ENCODE results near the gene USP17L27.
"Not testable (repeated sequence)": the region's sequence is repeated elsewhere in the genome, so short reads cannot be mapped to it uniquely, and the experiment has no call there.

DNA sequence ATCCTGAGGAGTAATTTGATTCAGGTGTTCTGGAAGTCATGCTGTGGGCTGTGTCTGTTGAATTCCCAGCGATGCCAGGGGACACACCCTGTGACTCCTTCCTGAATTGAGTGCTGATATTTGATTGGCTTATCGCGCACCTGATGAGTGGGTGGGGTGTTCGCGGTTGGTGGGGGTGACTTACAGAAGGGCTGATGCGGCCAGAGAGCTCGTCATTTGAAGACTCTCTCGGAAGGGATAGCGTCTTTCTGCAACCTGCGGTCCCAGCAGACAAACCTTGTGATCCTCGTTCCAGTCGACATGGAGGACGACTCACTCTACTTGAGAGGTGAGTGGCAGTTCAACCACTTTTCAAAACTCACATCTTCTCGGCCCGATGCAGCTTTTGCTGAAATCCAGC is 14.3 kb upstream of the USP17L27 start, which contains the start of gene USP17L25:
- TF ChIP-seq EZH2 (IDR thresholded peaks at IDR 0.05; ENCODE audit: borderline replicate concordance); CTCF (IDR thresholded peaks at IDR 0.05; ENCODE audit: poor library complexity): not testable (repeated sequence)
